GM23338 (cell line): Measurements from ENCODE around the gene PDCD1. TPM values are rescaled to one million over a fixed set of nuclear protein-coding genes. Genes with fewer than 3 reads are reported as not detected.

Source experiments
- JUNB ChIP-seq: IDR thresholded peaks from one replicate; pipeline ENCODE4 v1.6.1; 2016; ENCODE audit warnings: antibody characterized with exemption; ENCODE audit not compliant: unreplicated experiment
- NANOG ChIP-seq: IDR thresholded peaks from 2 replicates; pipeline ENCODE4 v1.6.1; 2016; ENCODE audit warnings: antibody characterized with exemption, borderline replicate concordance
- POLR2AphosphoS5 ChIP-seq: IDR thresholded peaks from 2 replicates; pipeline ENCODE4 v1.6.1; 2016; ENCODE audit warnings: antibody characterized with exemption, low read depth
- REST ChIP-seq: IDR thresholded peaks from one replicate; pipeline ENCODE4 v1.6.1; 2018; ENCODE audit warnings: antibody characterized with exemption; ENCODE audit not compliant: unreplicated experiment
- STAT1 ChIP-seq: IDR thresholded peaks from one replicate; pipeline ENCODE4 v1.6.1; 2016; ENCODE audit warnings: antibody characterized with exemption; ENCODE audit not compliant: unreplicated experiment
- ZNF331 ChIP-seq: fragments of 250-450 bp; sonication (Bioruptor Pico); IDR thresholded peaks from 2 replicates; pipeline ENCODE4 v1.5.0; 2020; ENCODE audit warnings: low read depth, mild to moderate bottlenecking, moderate library complexity
- polyA plus RNA-seq: library from polyadenylated mRNA; unstranded; fragments of >200 nt; fragmentation: Nextera tagmentation; extraction: Ambion mirVana; gene quantifications from 2 replicates; pipeline ENCODE4 v1.2.1, GENCODE V29; 2016
- total RNA-seq: library from RNA; depleted of rRNA; stranded (reverse); fragments of >200 nt; shearing (Covaris generic); gene quantifications from 2 replicates; pipeline ENCODE4 v1.2.3, GENCODE V29; 2014
- TF ChIP-seq, protein P1 (sequence below): fragments of 250-450 bp; sonication (Bioruptor Pico); IDR thresholded peaks from 2 replicates; pipeline ENCODE4 v1.5.0; 2020; ENCODE audit warnings: mild to moderate bottlenecking, moderate library complexity
- TF ChIP-seq, protein P2 (sequence below): IDR thresholded peaks from 2 replicates; pipeline ENCODE4 v1.6.1; 2016; ENCODE audit warnings: antibody characterized with exemption

The PDCD1 gene
- total and polyA plus RNA-seq, 2 experiments from 2014 or later = 0.34 to 0.38 TPM

- TF ChIP-seq, protein P1, sequence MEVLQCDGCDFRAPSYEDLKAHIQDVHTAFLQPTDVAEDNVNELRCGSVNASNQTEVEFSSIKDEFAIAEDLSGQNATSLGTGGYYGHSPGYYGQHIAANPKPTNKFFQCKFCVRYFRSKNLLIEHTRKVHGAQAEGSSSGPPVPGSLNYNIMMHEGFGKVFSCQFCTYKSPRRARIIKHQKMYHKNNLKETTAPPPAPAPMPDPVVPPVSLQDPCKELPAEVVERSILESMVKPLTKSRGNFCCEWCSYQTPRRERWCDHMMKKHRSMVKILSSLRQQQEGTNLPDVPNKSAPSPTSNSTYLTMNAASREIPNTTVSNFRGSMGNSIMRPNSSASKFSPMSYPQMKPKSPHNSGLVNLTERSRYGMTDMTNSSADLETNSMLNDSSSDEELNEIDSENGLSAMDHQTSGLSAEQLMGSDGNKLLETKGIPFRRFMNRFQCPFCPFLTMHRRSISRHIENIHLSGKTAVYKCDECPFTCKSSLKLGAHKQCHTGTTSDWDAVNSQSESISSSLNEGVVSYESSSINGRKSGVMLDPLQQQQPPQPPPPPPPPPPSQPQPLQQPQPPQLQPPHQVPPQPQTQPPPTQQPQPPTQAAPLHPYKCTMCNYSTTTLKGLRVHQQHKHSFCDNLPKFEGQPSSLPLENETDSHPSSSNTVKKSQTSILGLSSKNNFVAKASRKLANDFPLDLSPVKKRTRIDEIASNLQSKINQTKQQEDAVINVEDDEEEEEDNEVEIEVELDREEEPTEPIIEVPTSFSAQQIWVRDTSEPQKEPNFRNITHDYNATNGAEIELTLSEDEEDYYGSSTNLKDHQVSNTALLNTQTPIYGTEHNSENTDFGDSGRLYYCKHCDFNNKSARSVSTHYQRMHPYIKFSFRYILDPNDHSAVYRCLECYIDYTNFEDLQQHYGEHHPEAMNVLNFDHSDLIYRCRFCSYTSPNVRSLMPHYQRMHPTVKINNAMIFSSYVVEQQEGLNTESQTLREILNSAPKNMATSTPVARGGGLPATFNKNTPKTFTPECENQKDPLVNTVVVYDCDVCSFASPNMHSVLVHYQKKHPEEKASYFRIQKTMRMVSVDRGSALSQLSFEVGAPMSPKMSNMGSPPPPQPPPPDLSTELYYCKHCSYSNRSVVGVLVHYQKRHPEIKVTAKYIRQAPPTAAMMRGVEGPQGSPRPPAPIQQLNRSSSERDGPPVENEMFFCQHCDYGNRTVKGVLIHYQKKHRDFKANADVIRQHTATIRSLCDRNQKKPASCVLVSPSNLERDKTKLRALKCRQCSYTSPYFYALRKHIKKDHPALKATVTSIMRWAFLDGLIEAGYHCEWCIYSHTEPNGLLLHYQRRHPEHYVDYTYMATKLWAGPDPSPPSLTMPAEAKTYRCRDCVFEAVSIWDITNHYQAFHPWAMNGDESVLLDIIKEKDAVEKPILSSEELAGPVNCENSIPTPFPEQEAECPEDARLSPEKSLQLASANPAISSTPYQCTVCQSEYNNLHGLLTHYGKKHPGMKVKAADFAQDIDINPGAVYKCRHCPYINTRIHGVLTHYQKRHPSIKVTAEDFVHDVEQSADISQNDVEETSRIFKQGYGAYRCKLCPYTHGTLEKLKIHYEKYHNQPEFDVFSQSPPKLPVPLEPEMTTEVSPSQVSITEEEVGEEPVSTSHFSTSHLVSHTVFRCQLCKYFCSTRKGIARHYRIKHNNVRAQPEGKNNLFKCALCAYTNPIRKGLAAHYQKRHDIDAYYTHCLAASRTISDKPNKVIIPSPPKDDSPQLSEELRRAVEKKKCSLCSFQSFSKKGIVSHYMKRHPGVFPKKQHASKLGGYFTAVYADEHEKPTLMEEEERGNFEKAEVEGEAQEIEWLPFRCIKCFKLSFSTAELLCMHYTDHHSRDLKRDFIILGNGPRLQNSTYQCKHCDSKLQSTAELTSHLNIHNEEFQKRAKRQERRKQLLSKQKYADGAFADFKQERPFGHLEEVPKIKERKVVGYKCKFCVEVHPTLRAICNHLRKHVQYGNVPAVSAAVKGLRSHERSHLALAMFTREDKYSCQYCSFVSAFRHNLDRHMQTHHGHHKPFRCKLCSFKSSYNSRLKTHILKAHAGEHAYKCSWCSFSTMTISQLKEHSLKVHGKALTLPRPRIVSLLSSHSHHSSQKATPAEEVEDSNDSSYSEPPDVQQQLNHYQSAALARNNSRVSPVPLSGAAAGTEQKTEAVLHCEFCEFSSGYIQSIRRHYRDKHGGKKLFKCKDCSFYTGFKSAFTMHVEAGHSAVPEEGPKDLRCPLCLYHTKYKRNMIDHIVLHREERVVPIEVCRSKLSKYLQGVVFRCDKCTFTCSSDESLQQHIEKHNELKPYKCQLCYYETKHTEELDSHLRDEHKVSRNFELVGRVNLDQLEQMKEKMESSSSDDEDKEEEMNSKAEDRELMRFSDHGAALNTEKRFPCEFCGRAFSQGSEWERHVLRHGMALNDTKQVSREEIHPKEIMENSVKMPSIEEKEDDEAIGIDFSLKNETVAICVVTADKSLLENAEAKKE (CRISPR knock-in tag) = no peak
- TF ChIP-seq REST (no peak), NANOG (no peak), POLR2AphosphoS5 (no peak), STAT1 (no peak), JUNB (no peak), ZNF331 (no peak)
- TF ChIP-seq, protein P2, sequence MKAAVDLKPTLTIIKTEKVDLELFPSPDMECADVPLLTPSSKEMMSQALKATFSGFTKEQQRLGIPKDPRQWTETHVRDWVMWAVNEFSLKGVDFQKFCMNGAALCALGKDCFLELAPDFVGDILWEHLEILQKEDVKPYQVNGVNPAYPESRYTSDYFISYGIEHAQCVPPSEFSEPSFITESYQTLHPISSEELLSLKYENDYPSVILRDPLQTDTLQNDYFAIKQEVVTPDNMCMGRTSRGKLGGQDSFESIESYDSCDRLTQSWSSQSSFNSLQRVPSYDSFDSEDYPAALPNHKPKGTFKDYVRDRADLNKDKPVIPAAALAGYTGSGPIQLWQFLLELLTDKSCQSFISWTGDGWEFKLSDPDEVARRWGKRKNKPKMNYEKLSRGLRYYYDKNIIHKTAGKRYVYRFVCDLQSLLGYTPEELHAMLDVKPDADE = no peak
Measured at GRCh38 chr2:241810307-241811200, 48.1 kb downstream of the PDCD1 start (continued).
